Measurements from ENCODE around the gene FRMPD1. TPM values are rescaled to one million over a fixed set of nuclear protein-coding genes. Genes with fewer than 3 reads are reported as not detected.

Gene FRMPD1
- total and polyA plus RNA-seq, 2 of the 4 experiments (the other 2 are of a cell fraction), result not detected

GRCh38 chr9:37740128-37740527 lies 89.4 kb downstream of the FRMPD1 start:
- Histone ChIP-seq H2AK9ac (replicated peaks; ENCODE audit: low read depth, low read length, poor library complexity) (no peak overlapping the region), H3K9me1 (ENCODE audit: insufficient read depth, low read length) (no peaks in the 10 kb centered on the region), H4K5ac (ENCODE audit: low read depth, low read length) (no peak overlapping the region), H3K56ac (ENCODE audit: extremely low read depth, insufficient read depth, low read length) (no peak overlapping the region), H2BK20ac (ENCODE audit: low read depth, low read length) (no peak overlapping the region), H2BK15ac (ENCODE audit: low read depth, low read length) (no peak overlapping the region), H2BK120ac (ENCODE audit: low read depth, low read length) (no peak overlapping the region), H3K79me1 (ENCODE audit: low read depth in 1 of 2, low read length in 2 of 2) (no peaks in the 10 kb centered on the region), H4K91ac (ENCODE audit: insufficient read depth, low read depth, low read length) (no peak overlapping the region), H4K8ac (ENCODE audit: low read depth in 2 of 2, low read length in 2 of 2) (no peak overlapping the region), H4K20me1 (ENCODE audit: insufficient read depth, low read length) (no peaks in the 10 kb centered on the region), H2BK5ac (ENCODE audit: low read depth, low read length, poor library complexity, severe bottlenecking) (no peak overlapping the region), H3K23ac (ENCODE audit: low read depth, low read length) (no peak overlapping the region), H3K14ac (replicated peaks; ENCODE audit: low read depth, low read length) (no peak overlapping the region), H2AK5ac (ENCODE audit: low read depth, low read length) (no peak overlapping the region), H3K4me1 (ENCODE audit: control insufficient read depth, insufficient read depth, low read length) (no peaks in the 10 kb centered on the region), H3K9me3 (ENCODE audit: control insufficient read depth, insufficient read depth, low read length) (no peaks in the 10 kb centered on the region), H3K27me3 (ENCODE audit: control insufficient read depth, insufficient read depth, low read length) (peaks cover 35% of the 10 kb centered on the region), H3K36me3 (ENCODE audit: control insufficient read depth, insufficient read depth, low read length) (no peaks in the 10 kb centered on the region), H3K4me2 (ENCODE audit: low read depth, low read length) (no peak overlapping the region), H3K4me3 (ENCODE audit: insufficient read depth, low read depth, low read length) (no peak overlapping the region), H3K27ac (ENCODE audit: insufficient read depth, low read length) (no peak overlapping the region), H3K9ac (ENCODE audit: low read depth, low read length) (no peak overlapping the region), H3K18ac (ENCODE audit: low read depth, low read length) (no peak overlapping the region), H2AFZ (replicated peaks; ENCODE audit: low read length, poor library complexity) (no peak overlapping the region), H3K4ac (ENCODE audit: low read depth, low read length) (no peak overlapping the region)
- BruUV-seq (replicated peaks), result no TSS peak
- ChIA-PET POLR2A (ENCODE audit: unreplicated experiment) (no interaction called here), CTCF (no interaction called here)
- TF ChIP-seq MXI1 (IDR thresholded peaks at IDR 0.05; ENCODE audit: borderline replicate concordance, low read depth, low read length) (no peak), BHLHE40 (IDR thresholded peaks at IDR 0.05; ENCODE audit: low read depth, low read length) (no peak), RFX5 (IDR thresholded peaks at IDR 0.05; ENCODE audit: low read depth, low read length) (no peak), CEBPB (IDR thresholded peaks at IDR 0.05; ENCODE audit: low read depth, low read length) (no peak), MAZ (IDR thresholded peaks at IDR 0.05; ENCODE audit: borderline replicate concordance, low read depth, low read length) (no peak), FOS (IDR thresholded peaks at IDR 0.05; ENCODE audit: low read depth, low read length) (no peak), RCOR1 (IDR thresholded peaks at IDR 0.05; ENCODE audit: insufficient replicate concordance, low read length) (no peak), CHD1 (IDR thresholded peaks at IDR 0.05; ENCODE audit: low read depth, low read length) (no peak), RAD21 (IDR thresholded peaks at IDR 0.05; ENCODE audit: low read length) (no peak), POLR2A (IDR thresholded peaks at IDR 0.05; ENCODE audit: low read depth, low read length) (no peak), USF2 (IDR thresholded peaks at IDR 0.05; ENCODE audit: low read depth, low read length) (no peak)
- DNase-seq (no peak), ATAC-seq (ENCODE audit: low read depth) (no peak)
- in situ Hi-C loops (cut with MboI; ENCODE audit: low sequenced_read_pairs), result no loop called here
- 84% methylated on average over 14 of the region's 16 CpGs; no CpG with 5 or more reads in 1 of the 2 experiments for WGBS, 2 experiments (ENCODE audit: extremely low coverage in 2 of 2, insufficient read length in 1 of 2)
- dilution Hi-C loops (cut with HindIII; ENCODE audit: low sequenced_read_pairs, unreplicated experiment), result no loop called here
- intact Hi-C loops (cut with micrococcal nuclease), result loop anchor here (10.0 kb wide), 1 partner anchor 665 kb away; no protein-coding TSS in a partner anchor

Measured in IMR-90 (cell line).